ENCODE measurements around the gene ZBTB8A.
"Not testable (repeated sequence)": the region's sequence is repeated elsewhere in the genome, so short reads cannot be mapped to it uniquely, and the experiment has no call there.

Gene ZBTB8A

DNA sequence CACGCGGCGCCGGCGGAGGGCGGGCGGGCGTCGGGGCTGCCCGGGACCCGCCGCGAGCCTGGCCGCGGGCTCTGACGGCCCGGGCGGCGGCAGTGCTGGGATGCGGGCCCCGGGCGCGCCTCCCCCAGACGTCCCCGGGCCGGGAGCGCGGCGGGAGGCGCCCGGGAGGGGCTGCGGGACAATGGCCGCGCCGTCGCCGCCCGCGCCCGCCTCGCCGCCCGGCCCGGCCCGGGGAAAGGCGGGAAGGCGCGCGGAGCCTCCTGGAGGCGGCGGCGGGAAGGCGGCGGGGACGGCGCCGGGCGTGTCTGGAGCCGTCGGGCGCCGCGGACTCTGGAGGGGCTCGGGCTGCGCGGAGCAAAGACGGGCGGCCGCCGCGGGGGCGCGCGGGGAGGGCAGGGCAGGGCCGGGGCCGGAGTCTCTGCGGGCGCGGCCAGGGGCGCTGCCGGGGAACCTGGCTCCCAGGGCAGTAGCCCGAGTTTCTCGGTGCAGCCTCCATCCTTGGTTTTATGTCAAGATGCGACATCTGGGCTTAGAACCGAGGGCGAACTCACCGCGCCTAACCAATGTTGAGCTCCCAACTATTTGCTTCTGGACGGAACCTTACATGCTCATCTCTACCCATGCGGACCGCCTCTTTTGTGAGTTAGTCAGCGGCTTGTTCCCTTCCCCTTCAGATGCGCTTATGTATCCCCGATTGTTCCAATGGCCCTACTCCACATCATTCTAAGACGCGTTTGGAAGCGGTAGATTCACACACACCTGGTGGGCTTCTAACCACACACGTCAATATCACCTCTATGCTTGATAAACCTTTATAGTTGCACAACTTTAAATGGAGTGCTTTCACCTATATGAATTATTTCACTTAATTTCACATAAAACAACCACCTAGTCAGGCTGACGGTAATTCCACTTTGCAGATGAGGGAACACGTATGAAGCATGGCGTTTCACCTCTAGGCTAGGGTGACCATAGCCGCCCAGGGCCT lies 651 bp downstream of the ZBTB8A start:
- no peak for DNase-seq

- no peak for DNase-seq
Measured at GRCh38 chr1:32540605-32541004, 1.4 kb downstream of the ZBTB8A start.

GRCh38 chr1:32541064-32541566 lies 1.9 kb downstream of the ZBTB8A start:
- DNase-seq: no peak

DNA sequence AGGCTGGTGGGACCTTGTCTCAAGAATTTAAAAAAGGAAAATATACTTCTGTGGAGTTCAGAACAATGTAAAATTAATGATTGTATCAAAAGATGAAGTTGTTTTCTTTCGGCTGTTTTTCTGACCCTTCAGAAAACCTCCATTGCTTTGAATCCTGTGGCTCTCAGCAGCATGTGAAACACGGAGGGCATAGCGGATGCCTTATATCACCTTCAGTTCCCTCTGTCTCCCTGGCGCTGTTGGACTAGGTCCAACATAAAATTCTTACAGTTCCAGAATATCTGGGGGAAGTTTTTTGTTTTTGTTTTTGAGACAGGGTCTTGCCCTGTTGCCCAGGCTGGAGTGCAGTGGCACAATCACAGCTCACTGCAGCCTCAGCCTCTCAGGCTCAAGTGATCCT lies 7.4 kb downstream of the ZBTB8A start:
- no peak for DNase-seq

DNA sequence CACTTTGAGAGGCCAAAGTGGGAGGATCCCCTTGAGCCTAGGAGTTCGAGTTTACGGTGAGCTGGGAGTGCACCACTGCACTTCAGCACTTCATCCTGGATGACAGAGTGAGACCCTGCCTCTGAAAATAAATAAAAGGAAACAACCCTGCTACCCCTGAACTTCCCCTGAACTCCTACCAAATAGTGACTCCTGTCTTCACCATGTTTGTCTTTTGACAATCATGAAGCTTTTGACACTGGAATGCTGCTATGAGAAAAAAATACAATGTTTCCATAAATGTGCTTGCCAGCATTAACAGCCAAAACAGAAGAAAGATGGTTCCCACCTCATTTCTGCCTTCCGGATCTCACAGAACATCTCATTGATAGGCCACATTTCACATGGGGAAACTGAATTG lies 10.4 kb downstream of the ZBTB8A start:
- DNase-seq: no peak

- no peak for DNase-seq
Measured at GRCh38 chr1:32554288-32554687, 15.1 kb downstream of the ZBTB8A start.

DNA sequence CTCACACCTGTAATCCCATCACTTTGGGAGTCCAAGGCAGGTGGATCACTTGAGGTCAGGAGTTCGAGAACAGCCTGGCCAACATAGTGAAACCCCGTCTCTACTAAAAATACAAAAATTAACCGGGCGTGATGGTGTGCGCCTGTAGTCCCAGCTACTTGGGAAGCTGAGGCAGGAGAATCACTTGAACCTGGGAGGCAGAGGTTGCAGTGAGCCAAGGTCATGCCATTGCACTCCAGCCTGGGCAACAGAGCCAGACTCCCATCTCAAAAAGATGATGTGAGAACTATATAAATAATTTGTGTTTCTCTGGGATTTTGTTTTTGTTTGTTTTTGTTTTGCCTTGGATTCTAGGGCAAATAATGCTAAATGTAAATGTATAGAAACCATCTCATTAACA lies 17.8 kb downstream of the ZBTB8A start:
- DNase-seq: not testable (repeated sequence)

- DNase-seq: no peak
Measured at GRCh38 chr1:32557812-32558211, 18.6 kb downstream of the ZBTB8A start.

DNA sequence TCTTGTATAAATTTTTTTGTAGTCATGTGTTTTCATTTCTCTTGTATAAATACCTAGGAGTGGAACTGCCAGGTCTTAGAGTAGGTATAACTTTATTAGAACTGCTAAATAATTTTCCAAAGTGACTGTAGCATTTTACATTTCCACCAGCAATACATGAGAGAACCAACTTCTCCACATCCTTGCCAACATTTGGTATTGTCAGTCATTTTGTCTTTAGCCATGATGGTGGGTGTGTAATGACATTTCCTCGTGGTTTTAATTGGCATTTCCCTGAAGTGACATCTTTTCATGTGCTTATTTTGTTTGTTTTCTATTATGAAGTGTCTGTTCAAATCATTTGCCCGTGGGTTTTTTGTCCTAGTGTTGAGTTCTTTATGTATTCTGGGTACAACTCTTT lies 29.7 kb downstream of the ZBTB8A start:
- no peak for DNase-seq

DNA sequence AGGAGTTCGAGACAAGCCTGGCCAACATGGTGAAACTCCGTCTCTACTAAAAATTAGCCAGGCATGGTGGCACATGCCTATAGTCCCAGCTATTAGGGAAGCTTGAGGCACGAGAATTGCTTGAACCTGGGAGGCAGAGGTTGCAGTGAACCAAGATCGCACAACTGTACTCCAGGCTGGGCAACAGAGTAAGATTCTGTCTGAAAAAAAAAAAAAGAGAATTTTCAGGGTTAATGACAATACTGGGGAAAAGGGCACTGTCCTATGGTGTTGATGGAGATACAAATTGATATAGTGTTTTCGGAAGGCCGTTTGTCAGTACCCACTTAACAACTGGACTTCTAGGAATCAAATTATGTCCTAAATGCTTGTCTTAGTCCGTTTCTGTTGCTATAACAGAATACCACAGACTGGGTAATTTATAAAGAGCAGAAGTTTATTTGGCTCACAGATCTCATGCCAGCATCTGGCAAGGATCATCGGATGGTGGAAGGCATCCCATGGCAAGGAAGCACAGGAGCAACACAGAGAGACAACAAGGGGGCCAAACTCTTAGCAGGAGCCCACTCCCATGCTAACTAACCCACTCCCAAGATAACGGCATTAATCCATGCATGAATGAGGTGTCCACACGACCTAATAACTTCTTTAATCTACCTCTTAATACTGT lies 41.3 kb downstream of the ZBTB8A start:
- DNase-seq: no peak

- DNase-seq: no peak
Measured at GRCh38 chr1:32592943-32593342, 53.7 kb downstream of the ZBTB8A start.

GRCh38 chr1:32600034-32600433 lies 60.8 kb downstream of the ZBTB8A start:
- no peak for DNase-seq

DNA sequence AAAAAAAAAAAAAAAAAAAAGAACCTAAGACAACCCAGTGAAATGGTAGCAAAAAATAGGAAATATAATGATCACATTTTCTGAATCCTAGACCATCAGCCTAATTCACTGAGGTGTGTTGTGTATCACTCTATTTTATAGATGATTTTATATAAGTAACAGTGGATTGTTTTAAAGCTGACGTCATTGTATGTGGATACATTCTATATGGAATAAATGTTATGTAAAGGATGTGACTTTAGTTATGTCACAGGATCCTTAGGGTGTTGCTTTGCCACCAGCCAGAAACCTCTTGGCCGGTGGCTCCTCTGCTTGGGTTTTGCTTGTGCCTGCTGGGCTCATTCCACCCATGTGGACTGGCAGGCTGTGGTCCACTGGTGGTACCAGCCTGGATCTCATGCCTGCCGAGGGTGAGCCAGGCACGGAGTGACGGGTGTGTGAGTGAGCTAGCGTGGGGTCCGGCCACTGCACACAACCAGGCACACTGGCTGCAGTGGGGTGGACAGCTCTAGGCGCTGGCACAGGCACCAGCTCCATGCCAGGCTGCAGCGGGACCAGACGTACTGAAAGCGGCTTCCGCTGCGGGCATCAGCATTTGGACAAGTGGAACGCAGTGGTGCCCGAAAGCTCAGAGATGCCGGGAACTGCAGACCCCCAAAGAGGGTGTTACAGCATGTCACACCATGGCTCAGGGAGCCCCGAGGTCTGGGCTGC lies 66.6 kb downstream of the ZBTB8A start:
- DNase-seq: no peak

GRCh38 chr1:32606565-32607371 lies 67.5 kb downstream of the ZBTB8A start:
- no peak for DNase-seq

DNA sequence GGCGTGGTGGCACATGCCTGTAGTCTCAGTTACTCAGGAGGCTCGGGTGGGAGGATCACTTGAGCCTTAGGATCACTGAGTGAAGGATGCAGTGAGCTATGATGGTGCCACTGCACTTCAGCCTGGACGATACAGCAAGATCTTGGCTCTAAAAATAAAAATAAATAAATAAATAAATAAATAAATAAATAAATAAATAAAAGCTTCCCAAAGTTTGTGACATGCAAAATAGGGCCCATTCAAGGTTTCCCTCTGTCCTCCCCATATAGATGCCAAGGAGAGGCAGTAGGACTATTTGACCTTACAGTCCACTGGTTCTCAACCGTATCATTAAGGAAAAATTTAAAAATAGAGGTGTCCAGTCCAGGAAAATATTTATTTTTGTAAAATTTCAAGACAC lies 70.0 kb downstream of the ZBTB8A start:
- DNase-seq: no peak

- DNase-seq: no peak
Measured at GRCh38 chr1:32611859-32612188, 72.6 kb downstream of the ZBTB8A start.

DNA sequence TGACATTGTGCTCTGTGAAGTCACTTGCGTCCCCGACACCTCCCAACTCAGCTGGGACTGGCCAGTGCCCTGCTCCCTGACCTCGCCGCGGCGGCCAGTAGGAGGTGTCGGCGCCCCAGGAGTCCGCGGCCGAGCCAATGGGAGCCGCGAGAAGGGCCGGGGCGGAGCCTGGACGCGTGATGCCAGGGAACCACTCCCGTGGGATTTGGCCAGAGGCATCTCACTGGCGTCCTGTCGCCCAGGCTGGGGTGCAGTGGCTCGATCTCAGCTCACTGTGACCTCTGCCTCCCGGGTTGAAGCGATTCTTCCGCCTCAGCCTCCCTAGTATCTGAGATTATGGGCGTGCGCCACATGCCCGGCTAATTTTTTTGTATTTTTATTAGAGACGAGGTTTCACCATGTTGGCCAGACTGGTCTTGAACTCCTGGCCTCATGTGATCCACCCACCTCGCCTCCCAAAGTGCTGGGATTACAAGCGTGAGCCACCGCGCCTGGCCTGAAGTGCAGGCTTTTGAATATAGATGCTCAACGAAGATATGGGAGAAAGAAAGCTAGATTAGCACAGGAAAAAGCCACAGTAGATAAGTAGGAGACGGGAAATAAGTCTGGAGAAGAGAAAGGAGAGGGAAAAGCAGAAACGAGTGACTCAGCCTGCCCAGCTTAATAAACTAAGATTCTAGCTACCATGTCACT lies 73.1 kb downstream of the ZBTB8A start:
- peak; percentile 23 for DNase-seq

GRCh38 chr1:32613472-32613871 lies 74.2 kb downstream of the ZBTB8A start:
- DNase-seq: no peak

DNA sequence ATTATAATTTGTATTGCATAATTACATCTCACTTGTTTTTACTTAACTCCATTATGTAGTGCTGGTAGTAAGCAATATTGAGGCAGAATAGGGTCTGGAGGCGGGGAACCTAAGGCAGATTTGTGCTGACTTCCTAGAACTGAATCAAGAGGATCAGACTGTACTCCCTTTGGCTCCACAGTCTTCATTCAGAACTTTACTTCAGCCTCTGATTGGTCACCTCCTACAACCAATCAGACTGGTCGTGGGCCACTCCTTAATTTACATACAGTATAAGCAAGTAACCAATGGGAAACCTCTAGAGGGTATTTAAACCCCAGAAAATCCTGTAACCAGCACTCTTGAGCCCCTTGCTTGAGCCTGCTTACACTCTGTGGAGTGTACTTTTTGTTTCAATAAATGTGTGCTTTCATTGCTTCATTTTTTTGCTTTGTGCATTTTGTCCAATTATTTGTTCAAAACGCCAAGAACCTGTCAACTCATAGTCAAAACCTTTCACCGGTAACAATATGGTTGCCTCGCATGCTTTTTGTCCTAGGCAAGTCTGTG lies 79.5 kb downstream of the ZBTB8A start:
- DNase-seq: no peak

- DNase-seq: no peak
Measured at GRCh38 chr1:32619701-32620485, 80.7 kb downstream of the ZBTB8A start.

DNA sequence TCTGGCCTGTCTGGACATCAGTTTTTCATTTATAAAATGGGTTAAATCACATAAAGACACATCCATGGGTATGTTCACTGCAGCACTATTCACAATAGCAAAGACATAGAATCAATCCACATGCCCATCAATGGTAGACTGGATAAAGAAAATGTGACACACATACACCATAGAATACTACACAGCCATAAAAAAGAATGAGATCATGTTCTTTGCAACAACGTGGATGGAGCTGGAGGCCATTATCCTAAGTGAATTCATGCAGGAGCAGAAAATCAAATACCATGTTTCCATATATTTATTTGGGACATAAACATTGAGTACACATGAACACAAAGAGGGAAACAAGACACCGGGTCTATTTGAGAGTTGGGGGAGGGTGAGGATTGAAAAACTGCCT lies 83.0 kb downstream of the ZBTB8A start:
- no peak for DNase-seq

Data from stimulated activated naive CD4-positive, alpha-beta T cell treated with Interleukin-2 at 50 U/mL for 16 hours (primary cell).